ENCODE measurements around the gene SYCP2L.

DNA sequence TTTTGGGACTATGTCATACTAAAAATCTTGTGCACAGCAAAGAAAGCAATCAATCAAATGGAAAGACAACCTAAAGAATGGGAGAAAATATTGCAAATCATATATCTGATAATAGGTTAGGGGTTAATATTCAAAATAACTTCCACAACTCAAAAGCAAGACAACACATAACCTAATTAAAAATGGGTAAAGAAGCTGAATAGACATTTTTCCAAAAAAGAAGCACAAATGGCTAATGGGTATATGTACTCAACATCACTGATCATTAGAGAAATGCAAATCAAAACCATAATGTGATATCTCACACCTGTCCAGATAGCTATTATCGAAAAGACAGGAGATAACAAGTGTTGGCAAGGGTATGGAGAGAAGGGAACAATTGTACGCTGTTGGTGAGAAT, 53.0 kb downstream of the SYCP2L start:
- TF ChIP-seq, protein P1, sequence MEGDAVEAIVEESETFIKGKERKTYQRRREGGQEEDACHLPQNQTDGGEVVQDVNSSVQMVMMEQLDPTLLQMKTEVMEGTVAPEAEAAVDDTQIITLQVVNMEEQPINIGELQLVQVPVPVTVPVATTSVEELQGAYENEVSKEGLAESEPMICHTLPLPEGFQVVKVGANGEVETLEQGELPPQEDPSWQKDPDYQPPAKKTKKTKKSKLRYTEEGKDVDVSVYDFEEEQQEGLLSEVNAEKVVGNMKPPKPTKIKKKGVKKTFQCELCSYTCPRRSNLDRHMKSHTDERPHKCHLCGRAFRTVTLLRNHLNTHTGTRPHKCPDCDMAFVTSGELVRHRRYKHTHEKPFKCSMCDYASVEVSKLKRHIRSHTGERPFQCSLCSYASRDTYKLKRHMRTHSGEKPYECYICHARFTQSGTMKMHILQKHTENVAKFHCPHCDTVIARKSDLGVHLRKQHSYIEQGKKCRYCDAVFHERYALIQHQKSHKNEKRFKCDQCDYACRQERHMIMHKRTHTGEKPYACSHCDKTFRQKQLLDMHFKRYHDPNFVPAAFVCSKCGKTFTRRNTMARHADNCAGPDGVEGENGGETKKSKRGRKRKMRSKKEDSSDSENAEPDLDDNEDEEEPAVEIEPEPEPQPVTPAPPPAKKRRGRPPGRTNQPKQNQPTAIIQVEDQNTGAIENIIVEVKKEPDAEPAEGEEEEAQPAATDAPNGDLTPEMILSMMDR (IDR thresholded peaks at IDR 0.05): no peak
- no peak for TF ChIP-seq EZH2 (IDR thresholded peaks at IDR 0.05)

All from neural progenitor cell (in vitro differentiated cells).